WTC11 (cell line): Measurements from ENCODE around the gene ANKRD9. TPM values are rescaled to one million over a fixed set of nuclear protein-coding genes. Genes with fewer than 3 reads are reported as not detected.

Source experiments
- ATAC-seq: fragments of 200-7000 bp; cut with Tn5 transposase; 2 replicates; pipeline ENCODE4 v1.10.0; 2021; ENCODE audit warnings: mild to moderate bottlenecking, moderate library complexity
- CTCF ChIA-PET: fragments of 300-600 bp; sonication (Branson Sonifier 250); formaldehyde crosslinking; loops from one replicate; lab custom pipeline; 2021; ENCODE audit warnings: antibody characterized with exemption; lab: Charles Lee
- POLR2A ChIA-PET: fragments of 350-600 bp; sonication (Branson Sonifier 250); formaldehyde crosslinking; loops from one replicate; lab custom pipeline; 2021; ENCODE audit warnings: antibody characterized with exemption; lab: Charles Lee
- DNase-seq: peaks from one replicate; pipeline ENCODE4 v3.0.0; 2021; ENCODE audit warnings: low spot score
- H3K27ac Mint-ChIP-seq: 2 replicates; pipeline ENCODE4 v1.8.0; 2021; ENCODE audit warnings: mixed read lengths
- H3K27me3 Mint-ChIP-seq: 2 replicates; pipeline ENCODE4 v1.8.0; 2021; ENCODE audit warnings: low read depth, mild to moderate bottlenecking, moderate library complexity, mixed read lengths
- H3K36me3 Mint-ChIP-seq: 2 replicates; pipeline ENCODE4 v1.8.0; 2021; ENCODE audit warnings: mixed read lengths
- H3K4me1 Mint-ChIP-seq: 2 replicates; pipeline ENCODE4 v1.8.0; 2022; ENCODE audit warnings: mixed read lengths
- H3K4me3 Mint-ChIP-seq: 2 replicates; pipeline ENCODE4 v1.8.0; 2021; ENCODE audit warnings: mild to moderate bottlenecking, moderate library complexity, mixed read lengths
- H3K9me3 Mint-ChIP-seq: 2 replicates; pipeline ENCODE4 v1.8.0; 2021; ENCODE audit warnings: mixed read lengths
- CREB1 ChIP-seq: sonication (generic); formaldehyde crosslinking; IDR thresholded peaks from 2 replicates; pipeline ENCODE4 v1.8.0; 2023; ENCODE audit warnings: mild to moderate bottlenecking, missing genetic modification reagents
- FOXJ3 ChIP-seq: sonication (generic); formaldehyde crosslinking; IDR thresholded peaks from 2 replicates; pipeline ENCODE4 v1.9.0; 2021; ENCODE audit warnings: missing genetic modification reagents, mild to moderate bottlenecking, borderline replicate concordance
- HMGXB4 ChIP-seq: sonication (generic); formaldehyde crosslinking; IDR thresholded peaks from 2 replicates; pipeline ENCODE4 v1.8.1; 2023; ENCODE audit warnings: mild to moderate bottlenecking, moderate library complexity, missing genetic modification reagents
- IRF2 ChIP-seq: sonication (generic); formaldehyde crosslinking; IDR thresholded peaks from 2 replicates; pipeline ENCODE4 v1.8.0; 2022; ENCODE audit warnings: low read depth, missing genetic modification reagents, borderline replicate concordance
- KAT7 ChIP-seq: sonication (generic); formaldehyde crosslinking; IDR thresholded peaks from 2 replicates; pipeline ENCODE4 v1.8.1; 2023; ENCODE audit warnings: missing genetic modification reagents, mild to moderate bottlenecking, borderline replicate concordance
- NFE2L1 ChIP-seq: sonication (generic); formaldehyde crosslinking; IDR thresholded peaks from 2 replicates; pipeline ENCODE4 v1.8.1; 2023; ENCODE audit warnings: missing genetic modification reagents
- NR1H2 ChIP-seq: sonication (generic); formaldehyde crosslinking; IDR thresholded peaks from 2 replicates; pipeline ENCODE4 v1.9.0; 2021; ENCODE audit warnings: mild to moderate bottlenecking, moderate library complexity, missing genetic modification reagents
- PRRX2 ChIP-seq: fragments of 250-450 bp; sonication (Bioruptor Pico); IDR thresholded peaks from 2 replicates; pipeline ENCODE4 v1.8.0; 2021; ENCODE audit warnings: mild to moderate bottlenecking
- RORB ChIP-seq: fragments of 250-450 bp; sonication (Bioruptor Pico); IDR thresholded peaks from 2 replicates; pipeline ENCODE4 v1.9.0; 2021; ENCODE audit warnings: mild to moderate bottlenecking
- SOX15 ChIP-seq: fragments of 250-450 bp; sonication (Bioruptor Pico); IDR thresholded peaks from 2 replicates; pipeline ENCODE4 v1.9.0; 2021; ENCODE audit warnings: mild to moderate bottlenecking
- TEAD1 ChIP-seq: sonication (generic); formaldehyde crosslinking; IDR thresholded peaks from 2 replicates; pipeline ENCODE4 v1.8.0; 2022; ENCODE audit warnings: mild to moderate bottlenecking, missing genetic modification reagents
- ZNF219 ChIP-seq: sonication (generic); formaldehyde crosslinking; IDR thresholded peaks from 2 replicates; pipeline ENCODE4 v1.8.0; 2023; ENCODE audit warnings: missing genetic modification reagents, mild to moderate bottlenecking, borderline replicate concordance
- total RNA-seq: library from RNA; stranded (reverse); gene quantifications from 3 replicates; pipeline ENCODE4 v1.2.3, GENCODE V29; 2021
- TF ChIP-seq, protein P1 (sequence below): sonication (generic); formaldehyde crosslinking; IDR thresholded peaks from 2 replicates; pipeline ENCODE4 v1.8.0; 2022; ENCODE audit warnings: mild to moderate bottlenecking, missing genetic modification reagents
- TF ChIP-seq, protein P2 (sequence below): sonication (generic); formaldehyde crosslinking; IDR thresholded peaks from 2 replicates; pipeline ENCODE4 v1.8.0; 2023; ENCODE audit warnings: mild to moderate bottlenecking, missing genetic modification reagents
- TF ChIP-seq, protein P3 (sequence below): sonication (generic); formaldehyde crosslinking; IDR thresholded peaks from 2 replicates; pipeline ENCODE4 v1.8.1; 2022; ENCODE audit warnings: missing genetic modification reagents, borderline replicate concordance
- TF ChIP-seq, protein P4 (sequence below): sonication (generic); formaldehyde crosslinking; IDR thresholded peaks from 2 replicates; pipeline ENCODE4 v1.8.1; 2023; ENCODE audit warnings: mild to moderate bottlenecking, missing genetic modification reagents, moderate library complexity
- TF ChIP-seq, protein P5 (sequence below): sonication (generic); formaldehyde crosslinking; IDR thresholded peaks from 2 replicates; pipeline ENCODE4 v1.8.1; 2023; ENCODE audit warnings: mild to moderate bottlenecking, missing genetic modification reagents, moderate library complexity

The ANKRD9 gene
- total RNA-seq, 1 experiment from 2014 or later: 63.8 TPM

- DNase-seq (no peak), ATAC-seq (no peak)
- TF ChIP-seq RORB (CRISPR knock-in tag): no peak
- no peak for TF ChIP-seq IRF2 (CRISPR knock-in tag)
- TF ChIP-seq, protein P1, sequence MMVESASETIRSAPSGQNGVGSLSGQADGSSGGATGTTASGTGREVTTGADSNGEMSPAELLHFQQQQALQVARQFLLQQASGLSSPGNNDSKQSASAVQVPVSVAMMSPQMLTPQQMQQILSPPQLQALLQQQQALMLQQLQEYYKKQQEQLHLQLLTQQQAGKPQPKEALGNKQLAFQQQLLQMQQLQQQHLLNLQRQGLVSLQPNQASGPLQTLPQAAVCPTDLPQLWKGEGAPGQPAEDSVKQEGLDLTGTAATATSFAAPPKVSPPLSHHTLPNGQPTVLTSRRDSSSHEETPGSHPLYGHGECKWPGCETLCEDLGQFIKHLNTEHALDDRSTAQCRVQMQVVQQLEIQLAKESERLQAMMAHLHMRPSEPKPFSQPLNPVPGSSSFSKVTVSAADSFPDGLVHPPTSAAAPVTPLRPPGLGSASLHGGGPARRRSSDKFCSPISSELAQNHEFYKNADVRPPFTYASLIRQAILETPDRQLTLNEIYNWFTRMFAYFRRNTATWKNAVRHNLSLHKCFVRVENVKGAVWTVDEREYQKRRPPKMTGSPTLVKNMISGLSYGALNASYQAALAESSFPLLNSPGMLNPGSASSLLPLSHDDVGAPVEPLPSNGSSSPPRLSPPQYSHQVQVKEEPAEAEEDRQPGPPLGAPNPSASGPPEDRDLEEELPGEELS (CRISPR knock-in tag): no peak
- TF ChIP-seq, protein P2, sequence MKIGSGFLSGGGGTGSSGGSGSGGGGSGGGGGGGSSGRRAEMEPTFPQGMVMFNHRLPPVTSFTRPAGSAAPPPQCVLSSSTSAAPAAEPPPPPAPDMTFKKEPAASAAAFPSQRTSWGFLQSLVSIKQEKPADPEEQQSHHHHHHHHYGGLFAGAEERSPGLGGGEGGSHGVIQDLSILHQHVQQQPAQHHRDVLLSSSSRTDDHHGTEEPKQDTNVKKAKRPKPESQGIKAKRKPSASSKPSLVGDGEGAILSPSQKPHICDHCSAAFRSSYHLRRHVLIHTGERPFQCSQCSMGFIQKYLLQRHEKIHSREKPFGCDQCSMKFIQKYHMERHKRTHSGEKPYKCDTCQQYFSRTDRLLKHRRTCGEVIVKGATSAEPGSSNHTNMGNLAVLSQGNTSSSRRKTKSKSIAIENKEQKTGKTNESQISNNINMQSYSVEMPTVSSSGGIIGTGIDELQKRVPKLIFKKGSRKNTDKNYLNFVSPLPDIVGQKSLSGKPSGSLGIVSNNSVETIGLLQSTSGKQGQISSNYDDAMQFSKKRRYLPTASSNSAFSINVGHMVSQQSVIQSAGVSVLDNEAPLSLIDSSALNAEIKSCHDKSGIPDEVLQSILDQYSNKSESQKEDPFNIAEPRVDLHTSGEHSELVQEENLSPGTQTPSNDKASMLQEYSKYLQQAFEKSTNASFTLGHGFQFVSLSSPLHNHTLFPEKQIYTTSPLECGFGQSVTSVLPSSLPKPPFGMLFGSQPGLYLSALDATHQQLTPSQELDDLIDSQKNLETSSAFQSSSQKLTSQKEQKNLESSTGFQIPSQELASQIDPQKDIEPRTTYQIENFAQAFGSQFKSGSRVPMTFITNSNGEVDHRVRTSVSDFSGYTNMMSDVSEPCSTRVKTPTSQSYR (CRISPR knock-in tag): no peak
- ChIA-PET CTCF (interaction anchor here (0.6 kb wide), 1 partner anchor 19 kb away, joined by 3 read pairs; no protein-coding TSS in a partner anchor), POLR2A (no interaction called here)
- Mint-ChIP-seq H3K27ac (no peak overlapping the region), H3K4me1 (no peaks in the 10 kb centered on the region), H3K36me3 (peaks cover 7% of the 10 kb centered on the region), H3K9me3 (peaks cover 8% of the 10 kb centered on the region; the same call in 1 of the 2 replicates), H3K27me3 (no peaks in the 10 kb centered on the region), H3K4me3 (no peak overlapping the region)
Observed at GRCh38 chr14:102479107-102479506, 30.5 kb downstream of the ANKRD9 start.

GRCh38 chr14:102474934-102475333, 34.6 kb downstream of the ANKRD9 start:
- Mint-ChIP-seq H3K9me3 (no peaks in the 10 kb centered on the region), H3K4me1 (no peaks in the 10 kb centered on the region), H3K4me3 (no peak overlapping the region), H3K27me3 (no peaks in the 10 kb centered on the region), H3K36me3 (peaks cover 7% of the 10 kb centered on the region), H3K27ac (no peak overlapping the region; the same call in 1 of the 2 replicates)
- ChIA-PET POLR2A (no interaction called here), CTCF (no interaction called here)
- TF ChIP-seq NFE2L1: no peak
- TF ChIP-seq IRF2 (CRISPR knock-in tag): no peak
- TF ChIP-seq, protein P3, sequence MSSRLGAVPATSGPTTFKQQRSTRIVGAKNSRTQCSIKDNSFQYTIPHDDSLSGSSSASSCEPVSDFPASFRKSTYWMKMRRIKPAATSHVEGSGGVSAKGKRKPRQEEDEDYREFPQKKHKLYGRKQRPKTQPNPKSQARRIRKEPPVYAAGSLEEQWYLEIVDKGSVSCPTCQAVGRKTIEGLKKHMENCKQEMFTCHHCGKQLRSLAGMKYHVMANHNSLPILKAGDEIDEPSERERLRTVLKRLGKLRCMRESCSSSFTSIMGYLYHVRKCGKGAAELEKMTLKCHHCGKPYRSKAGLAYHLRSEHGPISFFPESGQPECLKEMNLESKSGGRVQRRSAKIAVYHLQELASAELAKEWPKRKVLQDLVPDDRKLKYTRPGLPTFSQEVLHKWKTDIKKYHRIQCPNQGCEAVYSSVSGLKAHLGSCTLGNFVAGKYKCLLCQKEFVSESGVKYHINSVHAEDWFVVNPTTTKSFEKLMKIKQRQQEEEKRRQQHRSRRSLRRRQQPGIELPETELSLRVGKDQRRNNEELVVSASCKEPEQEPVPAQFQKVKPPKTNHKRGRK (CRISPR knock-in tag): no peak
- TF ChIP-seq CREB1 (CRISPR knock-in tag): no peak
- no peak for TF ChIP-seq FOXJ3 (CRISPR knock-in tag)
- no peak for TF ChIP-seq SOX15 (CRISPR knock-in tag)
- TF ChIP-seq ZNF219 (CRISPR knock-in tag): no peak
- TF ChIP-seq, protein P4, sequence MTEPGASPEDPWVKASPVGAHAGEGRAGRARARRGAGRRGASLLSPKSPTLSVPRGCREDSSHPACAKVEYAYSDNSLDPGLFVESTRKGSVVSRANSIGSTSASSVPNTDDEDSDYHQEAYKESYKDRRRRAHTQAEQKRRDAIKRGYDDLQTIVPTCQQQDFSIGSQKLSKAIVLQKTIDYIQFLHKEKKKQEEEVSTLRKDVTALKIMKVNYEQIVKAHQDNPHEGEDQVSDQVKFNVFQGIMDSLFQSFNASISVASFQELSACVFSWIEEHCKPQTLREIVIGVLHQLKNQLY (CRISPR knock-in tag): no peak
- no peak for ATAC-seq
- DNase-seq: no peak

GRCh38 chr14:102473559-102473958, 36.0 kb downstream of the ANKRD9 start:
- Mint-ChIP-seq H3K4me1 (no peaks in the 10 kb centered on the region), H3K9me3 (no peaks in the 10 kb centered on the region), H3K4me3 (no peak overlapping the region), H3K27me3 (no peaks in the 10 kb centered on the region), H3K27ac (0 out of 2 replicates have a peak overlapping the region, but pooled peaks have one; percentile 9), H3K36me3 (0 out of 2 replicates have a peak, but pooled peaks cover 2% of the 10 kb centered on the region)
- CTCF ChIA-PET: no interaction called here
- TF ChIP-seq NR1H2 (CRISPR knock-in tag): no peak
- TF ChIP-seq, protein P5, sequence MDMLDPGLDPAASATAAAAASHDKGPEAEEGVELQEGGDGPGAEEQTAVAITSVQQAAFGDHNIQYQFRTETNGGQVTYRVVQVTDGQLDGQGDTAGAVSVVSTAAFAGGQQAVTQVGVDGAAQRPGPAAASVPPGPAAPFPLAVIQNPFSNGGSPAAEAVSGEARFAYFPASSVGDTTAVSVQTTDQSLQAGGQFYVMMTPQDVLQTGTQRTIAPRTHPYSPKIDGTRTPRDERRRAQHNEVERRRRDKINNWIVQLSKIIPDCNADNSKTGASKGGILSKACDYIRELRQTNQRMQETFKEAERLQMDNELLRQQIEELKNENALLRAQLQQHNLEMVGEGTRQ (CRISPR knock-in tag): no peak
- TF ChIP-seq, protein P4 (CRISPR knock-in tag): no peak
- TF ChIP-seq KAT7 (CRISPR knock-in tag): no peak
- TF ChIP-seq TEAD1 (CRISPR knock-in tag): no peak
- TF ChIP-seq PRRX2 (CRISPR knock-in tag): no peak
- no peak for TF ChIP-seq HMGXB4 (CRISPR knock-in tag)
- DNase-seq (no peak), ATAC-seq (no peak)
- POLR2A ChIA-PET: no interaction called here
